ENCODE results near the gene TADA2B. TPM values are rescaled to one million over a fixed set of nuclear protein-coding genes. Genes with fewer than 3 reads are reported as not detected.

The TADA2B gene
- total and polyA plus RNA-seq, 2 experiments from 2014 or later: 3.6 to 11.4 TPM

GRCh38 chr4:7052923-7053715, 9.9 kb downstream of the TADA2B start (continued):
- TF ChIP-seq, protein P1, sequence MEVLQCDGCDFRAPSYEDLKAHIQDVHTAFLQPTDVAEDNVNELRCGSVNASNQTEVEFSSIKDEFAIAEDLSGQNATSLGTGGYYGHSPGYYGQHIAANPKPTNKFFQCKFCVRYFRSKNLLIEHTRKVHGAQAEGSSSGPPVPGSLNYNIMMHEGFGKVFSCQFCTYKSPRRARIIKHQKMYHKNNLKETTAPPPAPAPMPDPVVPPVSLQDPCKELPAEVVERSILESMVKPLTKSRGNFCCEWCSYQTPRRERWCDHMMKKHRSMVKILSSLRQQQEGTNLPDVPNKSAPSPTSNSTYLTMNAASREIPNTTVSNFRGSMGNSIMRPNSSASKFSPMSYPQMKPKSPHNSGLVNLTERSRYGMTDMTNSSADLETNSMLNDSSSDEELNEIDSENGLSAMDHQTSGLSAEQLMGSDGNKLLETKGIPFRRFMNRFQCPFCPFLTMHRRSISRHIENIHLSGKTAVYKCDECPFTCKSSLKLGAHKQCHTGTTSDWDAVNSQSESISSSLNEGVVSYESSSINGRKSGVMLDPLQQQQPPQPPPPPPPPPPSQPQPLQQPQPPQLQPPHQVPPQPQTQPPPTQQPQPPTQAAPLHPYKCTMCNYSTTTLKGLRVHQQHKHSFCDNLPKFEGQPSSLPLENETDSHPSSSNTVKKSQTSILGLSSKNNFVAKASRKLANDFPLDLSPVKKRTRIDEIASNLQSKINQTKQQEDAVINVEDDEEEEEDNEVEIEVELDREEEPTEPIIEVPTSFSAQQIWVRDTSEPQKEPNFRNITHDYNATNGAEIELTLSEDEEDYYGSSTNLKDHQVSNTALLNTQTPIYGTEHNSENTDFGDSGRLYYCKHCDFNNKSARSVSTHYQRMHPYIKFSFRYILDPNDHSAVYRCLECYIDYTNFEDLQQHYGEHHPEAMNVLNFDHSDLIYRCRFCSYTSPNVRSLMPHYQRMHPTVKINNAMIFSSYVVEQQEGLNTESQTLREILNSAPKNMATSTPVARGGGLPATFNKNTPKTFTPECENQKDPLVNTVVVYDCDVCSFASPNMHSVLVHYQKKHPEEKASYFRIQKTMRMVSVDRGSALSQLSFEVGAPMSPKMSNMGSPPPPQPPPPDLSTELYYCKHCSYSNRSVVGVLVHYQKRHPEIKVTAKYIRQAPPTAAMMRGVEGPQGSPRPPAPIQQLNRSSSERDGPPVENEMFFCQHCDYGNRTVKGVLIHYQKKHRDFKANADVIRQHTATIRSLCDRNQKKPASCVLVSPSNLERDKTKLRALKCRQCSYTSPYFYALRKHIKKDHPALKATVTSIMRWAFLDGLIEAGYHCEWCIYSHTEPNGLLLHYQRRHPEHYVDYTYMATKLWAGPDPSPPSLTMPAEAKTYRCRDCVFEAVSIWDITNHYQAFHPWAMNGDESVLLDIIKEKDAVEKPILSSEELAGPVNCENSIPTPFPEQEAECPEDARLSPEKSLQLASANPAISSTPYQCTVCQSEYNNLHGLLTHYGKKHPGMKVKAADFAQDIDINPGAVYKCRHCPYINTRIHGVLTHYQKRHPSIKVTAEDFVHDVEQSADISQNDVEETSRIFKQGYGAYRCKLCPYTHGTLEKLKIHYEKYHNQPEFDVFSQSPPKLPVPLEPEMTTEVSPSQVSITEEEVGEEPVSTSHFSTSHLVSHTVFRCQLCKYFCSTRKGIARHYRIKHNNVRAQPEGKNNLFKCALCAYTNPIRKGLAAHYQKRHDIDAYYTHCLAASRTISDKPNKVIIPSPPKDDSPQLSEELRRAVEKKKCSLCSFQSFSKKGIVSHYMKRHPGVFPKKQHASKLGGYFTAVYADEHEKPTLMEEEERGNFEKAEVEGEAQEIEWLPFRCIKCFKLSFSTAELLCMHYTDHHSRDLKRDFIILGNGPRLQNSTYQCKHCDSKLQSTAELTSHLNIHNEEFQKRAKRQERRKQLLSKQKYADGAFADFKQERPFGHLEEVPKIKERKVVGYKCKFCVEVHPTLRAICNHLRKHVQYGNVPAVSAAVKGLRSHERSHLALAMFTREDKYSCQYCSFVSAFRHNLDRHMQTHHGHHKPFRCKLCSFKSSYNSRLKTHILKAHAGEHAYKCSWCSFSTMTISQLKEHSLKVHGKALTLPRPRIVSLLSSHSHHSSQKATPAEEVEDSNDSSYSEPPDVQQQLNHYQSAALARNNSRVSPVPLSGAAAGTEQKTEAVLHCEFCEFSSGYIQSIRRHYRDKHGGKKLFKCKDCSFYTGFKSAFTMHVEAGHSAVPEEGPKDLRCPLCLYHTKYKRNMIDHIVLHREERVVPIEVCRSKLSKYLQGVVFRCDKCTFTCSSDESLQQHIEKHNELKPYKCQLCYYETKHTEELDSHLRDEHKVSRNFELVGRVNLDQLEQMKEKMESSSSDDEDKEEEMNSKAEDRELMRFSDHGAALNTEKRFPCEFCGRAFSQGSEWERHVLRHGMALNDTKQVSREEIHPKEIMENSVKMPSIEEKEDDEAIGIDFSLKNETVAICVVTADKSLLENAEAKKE (CRISPR knock-in tag; IDR thresholded peaks at IDR 0.05): no peak
- TF ChIP-seq STAT1 (IDR thresholded peaks at IDR 0.05; ENCODE audit: unreplicated experiment) (no peak), ZNF331 (CRISPR knock-in tag; IDR thresholded peaks at IDR 0.05; ENCODE audit: low read depth) (no peak), JUNB (IDR thresholded peaks at IDR 0.05; ENCODE audit: unreplicated experiment) (no peak), ZNF114 (CRISPR knock-in tag; IDR thresholded peaks at IDR 0.05) (no peak), POLR2AphosphoS5 (IDR thresholded peaks at IDR 0.05; ENCODE audit: low read depth) (no peak)

DNA sequence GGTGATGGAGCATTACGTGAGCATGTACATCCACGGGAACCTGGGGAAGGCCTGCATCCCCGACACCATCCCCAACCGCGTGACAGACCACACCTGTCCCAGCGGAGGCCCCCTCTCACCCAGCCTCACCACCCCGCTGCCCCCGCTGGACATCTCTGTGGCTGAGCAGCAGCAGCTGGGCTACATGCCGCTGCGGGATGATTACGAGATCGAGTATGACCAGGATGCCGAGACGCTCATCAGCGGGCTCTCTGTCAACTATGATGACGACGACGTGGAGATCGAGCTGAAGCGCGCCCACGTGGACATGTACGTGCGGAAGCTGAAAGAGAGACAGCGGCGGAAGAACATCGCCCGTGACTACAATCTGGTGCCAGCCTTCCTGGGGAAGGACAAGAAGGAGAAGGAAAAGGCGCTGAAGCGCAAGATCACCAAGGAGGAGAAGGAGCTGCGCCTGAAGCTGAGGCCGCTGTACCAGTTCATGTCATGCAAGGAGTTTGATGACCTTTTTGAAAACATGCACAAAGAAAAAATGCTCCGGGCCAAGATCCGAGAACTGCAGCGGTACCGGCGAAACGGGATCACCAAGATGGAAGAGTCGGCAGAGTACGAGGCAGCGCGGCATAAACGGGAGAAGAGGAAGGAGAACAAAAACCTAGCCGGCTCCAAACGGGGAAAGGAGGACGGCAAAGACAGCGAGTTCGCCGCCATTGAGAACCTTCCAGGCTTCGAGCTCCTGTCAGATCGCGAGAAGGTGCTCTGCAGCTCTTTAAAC, 11.1 kb downstream of the TADA2B start:
- no peak overlapping the region for H3K27ac Mint-ChIP-seq
- TF ChIP-seq, protein P2, sequence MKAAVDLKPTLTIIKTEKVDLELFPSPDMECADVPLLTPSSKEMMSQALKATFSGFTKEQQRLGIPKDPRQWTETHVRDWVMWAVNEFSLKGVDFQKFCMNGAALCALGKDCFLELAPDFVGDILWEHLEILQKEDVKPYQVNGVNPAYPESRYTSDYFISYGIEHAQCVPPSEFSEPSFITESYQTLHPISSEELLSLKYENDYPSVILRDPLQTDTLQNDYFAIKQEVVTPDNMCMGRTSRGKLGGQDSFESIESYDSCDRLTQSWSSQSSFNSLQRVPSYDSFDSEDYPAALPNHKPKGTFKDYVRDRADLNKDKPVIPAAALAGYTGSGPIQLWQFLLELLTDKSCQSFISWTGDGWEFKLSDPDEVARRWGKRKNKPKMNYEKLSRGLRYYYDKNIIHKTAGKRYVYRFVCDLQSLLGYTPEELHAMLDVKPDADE (IDR thresholded peaks at IDR 0.05): no peak
- TF ChIP-seq EZH2 (IDR thresholded peaks at IDR 0.05; ENCODE audit: low read depth, unreplicated experiment): no peak
- no peak for TF ChIP-seq ZNF114 (CRISPR knock-in tag; IDR thresholded peaks at IDR 0.05)
- TF ChIP-seq EZH2phosphoT487 (IDR thresholded peaks at IDR 0.05; ENCODE audit: unreplicated experiment): no peak
- no peak for TF ChIP-seq ZNF331 (CRISPR knock-in tag; IDR thresholded peaks at IDR 0.05; ENCODE audit: low read depth)

More for the DNA sequence above, 11.1 kb downstream of the TADA2B start:
- ATAC-seq (no peak), DNase-seq (ENCODE audit: low spot score) (no peak)
- H3K9me2 ChIP-seq (ENCODE audit: insufficient read depth): no peaks in the 10 kb centered on the region
- no peaks in the 10 kb centered on the region for H3K36me3 ChIP-seq (ENCODE audit: insufficient read depth)
- no peak overlapping the region for H3K27ac ChIP-seq (ENCODE audit: low read depth)
- Mint-ChIP-seq H3K9me3 (no peaks in the 10 kb centered on the region; the same call in 2 of the 3 replicates), H3K4me1 (peaks cover 13% of the 10 kb centered on the region), H3K27me3 (ENCODE audit: insufficient read depth, low read depth, poor library complexity) (peaks cover 3% of the 10 kb centered on the region), H3K36me3 (ENCODE audit: low read depth) (peaks cover 13% of the 10 kb centered on the region), H3K4me3 (no peak overlapping the region; the same call in 2 of the 3 replicates)
- H3K4me3 ChIP-seq: no peak overlapping the region
- peaks cover 23% of the 10 kb centered on the region; the same call in 1 of the 2 replicates for H4K20me1 ChIP-seq (replicated peaks; ENCODE audit: insufficient read depth)
- H3F3A ChIP-seq (replicated peaks; ENCODE audit: low read depth): peaks cover 9% of the 10 kb centered on the region; the same call in 1 of the 2 replicates
- no peak overlapping the region for H2AFZ ChIP-seq
- no peak overlapping the region for H3K4me2 ChIP-seq
- no peaks in the 10 kb centered on the region for H3K4me1 ChIP-seq (ENCODE audit: insufficient read depth)
- H3K79me2 ChIP-seq (replicated peaks; ENCODE audit: insufficient read depth): peaks cover 11% of the 10 kb centered on the region; the same call in 1 of the 2 replicates
- no peaks in the 10 kb centered on the region for H3K27me3 ChIP-seq (ENCODE audit: insufficient read depth)

Measured in GM23338 (cell line).